Measurements from ENCODE around the gene DOK6.

Gene DOK6

DNA sequence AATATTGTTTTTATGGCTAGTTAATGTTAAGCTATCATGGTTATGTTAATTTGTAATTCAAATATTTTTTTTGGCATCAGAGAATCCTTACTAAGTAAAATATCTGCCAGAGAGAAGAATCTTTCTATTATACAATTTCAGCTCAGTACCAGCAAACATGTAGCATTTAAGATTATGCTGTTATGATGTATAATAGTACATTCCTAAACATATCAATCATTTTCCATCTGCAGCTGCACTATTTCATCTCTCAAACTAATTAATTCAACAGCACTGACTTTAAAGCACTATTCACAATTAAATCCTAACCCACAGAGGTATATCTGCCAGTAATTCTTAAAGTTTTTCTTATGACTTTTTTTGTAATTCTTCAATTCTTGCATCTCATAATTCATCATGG is 296.4 kb downstream of the DOK6 start:
- no peak for DNase-seq

DNA sequence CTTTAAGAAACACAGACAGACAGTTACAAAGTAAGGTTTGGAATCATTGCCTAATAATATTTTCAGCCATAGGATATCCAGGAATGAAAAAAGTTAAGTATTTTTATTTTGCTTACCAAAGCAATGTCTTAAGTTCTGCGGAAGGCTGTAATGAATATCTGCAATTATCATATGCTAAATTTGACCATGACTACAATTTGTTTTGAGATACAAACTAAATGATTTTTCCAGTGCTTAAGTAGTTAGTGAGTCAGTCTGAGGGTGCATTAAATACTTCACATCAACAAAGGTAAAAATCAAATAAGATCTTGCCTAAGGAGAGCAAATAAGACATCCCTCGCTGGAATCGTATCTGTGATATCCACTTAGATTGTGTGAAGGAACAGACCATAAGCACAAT is 297.0 kb downstream of the DOK6 start:
- no peak for DNase-seq

DNA sequence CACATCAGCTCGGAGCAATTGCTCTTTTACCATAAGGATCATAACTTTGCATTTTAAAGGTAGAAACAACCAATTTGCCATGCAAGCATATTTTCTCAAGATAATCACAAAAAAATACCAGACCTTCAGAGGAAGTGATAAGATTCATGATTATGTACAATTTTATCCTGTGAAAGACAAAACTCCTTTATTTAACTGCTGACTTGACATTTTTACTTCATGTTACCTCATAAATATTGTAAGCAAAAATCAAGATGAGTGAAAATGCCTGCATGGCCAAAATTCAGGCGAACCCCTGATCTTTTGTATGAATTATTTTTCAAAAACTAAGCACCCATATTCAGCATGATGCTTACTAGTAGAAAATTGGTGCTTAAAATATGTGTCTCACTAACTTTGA is 300.6 kb downstream of the DOK6 start:
- no peak for DNase-seq

DNA sequence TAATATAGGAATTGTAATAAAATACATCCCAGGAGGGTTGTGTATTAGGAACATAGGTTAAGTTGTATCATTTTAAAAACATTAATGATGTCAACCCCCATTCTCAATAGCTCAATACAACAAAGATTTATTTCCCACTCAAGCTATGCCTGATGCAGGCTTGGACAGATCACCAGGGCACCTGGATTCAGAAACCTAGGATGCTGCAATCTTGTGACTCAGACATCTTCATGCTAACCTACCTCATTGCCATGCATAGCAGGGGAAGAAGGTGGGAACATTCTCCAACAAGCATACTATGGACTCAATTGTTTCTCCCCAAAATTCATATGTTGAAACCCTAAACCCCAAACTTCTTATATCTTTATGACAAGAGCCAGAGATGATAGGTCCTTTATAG is 302.8 kb downstream of the DOK6 start:
- DNase-seq: no peak

- no peak for DNase-seq
These were observed 305.3 kb downstream of the DOK6 start for GRCh38 chr18:69705987-69706386.

DNA sequence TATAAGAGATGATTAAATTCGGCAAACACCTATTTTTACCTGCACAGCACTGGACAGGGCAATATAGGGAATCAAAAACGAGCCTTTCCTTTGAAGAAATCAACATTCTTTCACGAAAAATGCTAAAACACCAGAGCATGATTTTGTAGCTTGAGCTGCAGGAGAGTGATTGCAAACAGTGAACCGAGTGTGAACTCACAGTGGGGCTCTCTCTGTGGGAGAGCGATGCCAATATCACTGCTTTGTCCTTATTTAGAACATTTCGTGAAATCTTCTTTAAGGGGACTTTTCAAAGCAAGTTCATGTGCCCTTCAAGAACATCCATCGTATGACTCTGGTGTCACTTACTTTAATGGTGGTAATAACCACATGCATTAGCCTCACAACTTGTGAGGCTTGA is 308.2 kb downstream of the DOK6 start:
- no peak for DNase-seq

- DNase-seq: peak in 1 of 2 experiments; percentile 9
These were observed 314.6 kb downstream of the DOK6 start for GRCh38 chr18:69715191-69715795.

GRCh38 chr18:69717586-69717985 is 316.9 kb downstream of the DOK6 start:
- no peak for DNase-seq

DNA sequence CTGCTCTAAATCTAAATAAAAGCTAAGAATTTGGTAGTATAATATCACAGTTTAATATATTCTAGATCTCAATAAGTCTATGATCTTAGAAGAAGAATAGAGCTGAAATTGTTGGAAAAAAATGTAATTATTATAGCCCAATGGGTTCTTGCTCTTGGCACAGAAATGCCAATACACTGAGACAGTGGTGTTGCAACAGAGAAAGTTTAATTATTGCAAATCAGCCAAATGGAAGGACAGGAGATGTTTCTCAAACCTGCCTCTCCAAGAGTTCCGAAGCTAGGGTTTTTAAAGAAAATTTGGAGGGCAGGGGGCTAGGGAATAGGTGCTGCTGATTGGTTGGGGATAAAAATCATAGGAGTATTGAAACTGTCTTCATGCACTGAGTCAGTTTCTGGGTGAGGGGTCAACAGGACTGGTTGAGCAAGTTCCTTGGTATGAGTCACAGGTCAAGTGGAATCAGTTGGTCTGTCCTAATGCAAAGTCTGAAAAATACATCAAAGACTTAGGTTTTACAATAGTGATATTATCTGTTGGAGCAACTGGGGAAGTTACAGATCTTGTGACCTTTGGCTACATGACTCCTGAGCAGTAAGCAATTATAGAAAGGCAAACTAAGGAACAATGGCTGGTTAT is 318.3 kb downstream of the DOK6 start:
- DNase-seq: no peak

- no peak for DNase-seq
These were observed 319.7 kb downstream of the DOK6 start for GRCh38 chr18:69720422-69720821.

DNA sequence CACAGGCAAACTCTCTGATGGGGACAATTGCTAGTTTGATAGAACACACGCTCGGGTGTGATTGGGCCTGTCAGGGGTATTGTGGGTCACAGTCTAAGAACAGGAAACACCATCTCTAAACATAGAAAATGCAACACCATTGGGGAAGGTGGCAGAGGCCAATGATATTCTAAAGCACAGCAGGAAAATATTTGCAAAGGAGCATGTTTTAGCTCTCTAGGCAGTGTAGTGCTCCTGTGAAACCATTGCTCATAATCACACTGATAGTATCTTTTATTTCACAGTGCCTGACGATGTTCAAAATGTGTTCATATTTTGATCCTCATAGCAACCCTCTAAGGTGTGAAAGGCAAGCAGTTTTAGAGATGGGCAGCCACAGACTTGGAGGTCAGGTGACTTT is 322.7 kb downstream of the DOK6 start:
- DNase-seq: no peak

DNA sequence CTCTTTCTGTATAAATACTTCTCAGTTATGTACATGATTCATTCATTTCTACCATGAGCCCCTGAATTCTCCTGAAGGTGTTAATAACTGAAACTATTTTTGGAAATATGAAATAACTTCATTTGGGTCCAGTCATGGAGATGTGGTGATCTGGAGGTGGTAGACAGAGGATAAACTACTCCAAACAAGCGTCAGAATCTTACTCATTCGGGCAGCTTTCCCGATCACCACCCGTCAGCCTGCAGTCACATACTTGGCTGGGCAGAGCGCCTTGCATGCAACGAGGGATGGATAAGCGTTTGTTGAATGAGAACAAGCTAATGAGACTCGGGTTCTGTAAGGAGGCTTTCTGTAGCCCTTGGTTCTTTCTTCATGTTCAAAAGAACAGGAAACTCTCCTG is 324.3 kb downstream of the DOK6 start:
- no peak for DNase-seq

- no peak for DNase-seq
These were observed 325.3 kb downstream of the DOK6 start for GRCh38 chr18:69725855-69726508.

- no peak for DNase-seq
These were observed 327.4 kb downstream of the DOK6 start for GRCh38 chr18:69727912-69728572.

GRCh38 chr18:69730664-69731063 is 330.0 kb downstream of the DOK6 start:
- DNase-seq: no peak

- DNase-seq: no peak
These were observed 333.8 kb downstream of the DOK6 start for GRCh38 chr18:69734536-69734935.

- no peak for DNase-seq
These were observed 336.0 kb downstream of the DOK6 start for GRCh38 chr18:69736730-69737129.

GRCh38 chr18:69737851-69738250 is 337.2 kb downstream of the DOK6 start:
- no peak for DNase-seq

GRCh38 chr18:69747388-69747787 is 346.7 kb downstream of the DOK6 start:
- no peak for DNase-seq

- no peak for DNase-seq
These were observed 352.2 kb downstream of the DOK6 start for GRCh38 chr18:69752737-69753380.

GRCh38 chr18:69754108-69754507 is 353.4 kb downstream of the DOK6 start:
- DNase-seq: no peak

DNA sequence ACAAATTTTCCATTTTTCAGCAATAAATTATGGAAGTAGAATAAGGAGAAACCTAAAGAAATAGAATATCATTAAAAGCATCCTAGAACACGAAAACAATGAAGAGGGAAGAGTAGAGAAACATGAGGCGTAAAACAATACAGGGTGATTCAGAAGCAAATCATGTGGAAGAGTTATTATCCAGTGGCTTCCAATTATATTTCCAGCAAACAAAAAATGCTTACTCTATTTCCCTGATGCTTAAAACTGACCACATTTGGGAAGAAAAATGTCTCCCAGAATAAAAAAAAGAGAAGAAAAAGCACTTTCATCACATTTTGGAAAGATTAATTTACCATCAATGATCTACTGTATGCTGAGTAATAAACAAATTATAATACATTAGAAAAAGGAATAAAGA is 354.4 kb downstream of the DOK6 start:
- DNase-seq: no peak

- DNase-seq: no peak
These were observed 355.3 kb downstream of the DOK6 start for GRCh38 chr18:69755856-69756496.

Measured in NCI-H524 (cell line).